Measurements from ENCODE around the gene HARS1.
"Not testable (repeated sequence)": the region's sequence is repeated elsewhere in the genome, so short reads cannot be mapped to it uniquely, and the experiment has no call there.

DNA sequence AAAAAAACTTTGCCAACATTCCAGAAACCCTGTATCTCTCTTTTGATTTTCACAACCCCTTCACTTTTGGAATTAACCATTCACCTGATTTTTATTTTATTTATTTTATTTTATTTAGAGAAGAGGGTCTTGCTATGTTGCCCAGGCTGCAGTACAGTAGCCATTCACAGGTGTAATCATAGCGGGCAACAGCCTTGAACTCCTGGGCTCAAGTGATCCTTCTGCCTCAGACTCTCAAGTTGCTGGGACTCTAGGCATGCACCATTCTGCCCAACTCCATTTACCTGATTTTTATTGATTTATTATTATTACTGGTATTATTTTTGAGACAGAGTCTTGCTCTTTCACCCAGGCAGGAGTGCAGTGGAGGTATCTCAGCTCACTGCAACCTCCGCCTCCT is 25.1 kb upstream of the HARS1 start:
- TF ChIP-seq, protein P1, sequence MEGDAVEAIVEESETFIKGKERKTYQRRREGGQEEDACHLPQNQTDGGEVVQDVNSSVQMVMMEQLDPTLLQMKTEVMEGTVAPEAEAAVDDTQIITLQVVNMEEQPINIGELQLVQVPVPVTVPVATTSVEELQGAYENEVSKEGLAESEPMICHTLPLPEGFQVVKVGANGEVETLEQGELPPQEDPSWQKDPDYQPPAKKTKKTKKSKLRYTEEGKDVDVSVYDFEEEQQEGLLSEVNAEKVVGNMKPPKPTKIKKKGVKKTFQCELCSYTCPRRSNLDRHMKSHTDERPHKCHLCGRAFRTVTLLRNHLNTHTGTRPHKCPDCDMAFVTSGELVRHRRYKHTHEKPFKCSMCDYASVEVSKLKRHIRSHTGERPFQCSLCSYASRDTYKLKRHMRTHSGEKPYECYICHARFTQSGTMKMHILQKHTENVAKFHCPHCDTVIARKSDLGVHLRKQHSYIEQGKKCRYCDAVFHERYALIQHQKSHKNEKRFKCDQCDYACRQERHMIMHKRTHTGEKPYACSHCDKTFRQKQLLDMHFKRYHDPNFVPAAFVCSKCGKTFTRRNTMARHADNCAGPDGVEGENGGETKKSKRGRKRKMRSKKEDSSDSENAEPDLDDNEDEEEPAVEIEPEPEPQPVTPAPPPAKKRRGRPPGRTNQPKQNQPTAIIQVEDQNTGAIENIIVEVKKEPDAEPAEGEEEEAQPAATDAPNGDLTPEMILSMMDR (IDR thresholded peaks at IDR 0.05) = not testable (repeated sequence)
- TF ChIP-seq, protein P2, sequence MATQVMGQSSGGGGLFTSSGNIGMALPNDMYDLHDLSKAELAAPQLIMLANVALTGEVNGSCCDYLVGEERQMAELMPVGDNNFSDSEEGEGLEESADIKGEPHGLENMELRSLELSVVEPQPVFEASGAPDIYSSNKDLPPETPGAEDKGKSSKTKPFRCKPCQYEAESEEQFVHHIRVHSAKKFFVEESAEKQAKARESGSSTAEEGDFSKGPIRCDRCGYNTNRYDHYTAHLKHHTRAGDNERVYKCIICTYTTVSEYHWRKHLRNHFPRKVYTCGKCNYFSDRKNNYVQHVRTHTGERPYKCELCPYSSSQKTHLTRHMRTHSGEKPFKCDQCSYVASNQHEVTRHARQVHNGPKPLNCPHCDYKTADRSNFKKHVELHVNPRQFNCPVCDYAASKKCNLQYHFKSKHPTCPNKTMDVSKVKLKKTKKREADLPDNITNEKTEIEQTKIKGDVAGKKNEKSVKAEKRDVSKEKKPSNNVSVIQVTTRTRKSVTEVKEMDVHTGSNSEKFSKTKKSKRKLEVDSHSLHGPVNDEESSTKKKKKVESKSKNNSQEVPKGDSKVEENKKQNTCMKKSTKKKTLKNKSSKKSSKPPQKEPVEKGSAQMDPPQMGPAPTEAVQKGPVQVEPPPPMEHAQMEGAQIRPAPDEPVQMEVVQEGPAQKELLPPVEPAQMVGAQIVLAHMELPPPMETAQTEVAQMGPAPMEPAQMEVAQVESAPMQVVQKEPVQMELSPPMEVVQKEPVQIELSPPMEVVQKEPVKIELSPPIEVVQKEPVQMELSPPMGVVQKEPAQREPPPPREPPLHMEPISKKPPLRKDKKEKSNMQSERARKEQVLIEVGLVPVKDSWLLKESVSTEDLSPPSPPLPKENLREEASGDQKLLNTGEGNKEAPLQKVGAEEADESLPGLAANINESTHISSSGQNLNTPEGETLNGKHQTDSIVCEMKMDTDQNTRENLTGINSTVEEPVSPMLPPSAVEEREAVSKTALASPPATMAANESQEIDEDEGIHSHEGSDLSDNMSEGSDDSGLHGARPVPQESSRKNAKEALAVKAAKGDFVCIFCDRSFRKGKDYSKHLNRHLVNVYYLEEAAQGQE (IDR thresholded peaks at IDR 0.05; ENCODE audit: insufficient read depth in 1 of 2, low read depth in 2 of 2, low read length in 1 of 2) = not testable (repeated sequence)
